BLaER1 treated with 17β-estradiol and CSF1 and Interleukin-3, amounts not matched to agents 10 nM and 100 nM (cell line): ENCODE results near the gene ZNF775.

Source experiments
- H3K27ac ChIP-seq, 11 experiments: shearing (Covaris generic); formaldehyde crosslinking; 2 replicates each; pipeline ENCODE4 v1.8.1; 2022
- H3K27me3 ChIP-seq, 11 experiments: shearing (Covaris generic); formaldehyde crosslinking; 2 replicates each; pipeline ENCODE4 v1.8.1; 2022
- H3K36me3 ChIP-seq, 11 experiments: shearing (Covaris generic); formaldehyde crosslinking; 2 replicates each; pipeline ENCODE4 v1.8.1; 2022
- H3K4me1 ChIP-seq, 10 experiments: shearing (Covaris generic); formaldehyde crosslinking; 2 replicates each; pipeline ENCODE4 v1.8.1; 2022
- H3K4me2 ChIP-seq, 11 experiments: shearing (Covaris generic); formaldehyde crosslinking; 2 replicates each; pipeline ENCODE4 v1.8.1; 2022
- H3K4me3 ChIP-seq, 10 experiments: shearing (Covaris generic); formaldehyde crosslinking; 2 replicates each; pipeline ENCODE4 v1.8.1; 2022
- H3K9ac ChIP-seq, 11 experiments: shearing (Covaris generic); formaldehyde crosslinking; 2 replicates each; pipeline ENCODE4 v1.8.1; 2022
- H3K9me3 ChIP-seq, 11 experiments: shearing (Covaris generic); formaldehyde crosslinking; replicated peaks in 1 of 11; 2 replicates each; pipeline ENCODE4 v1.8.1; 2022
- H4K20me1 ChIP-seq, 11 experiments: shearing (Covaris generic); formaldehyde crosslinking; 2 replicates each; pipeline ENCODE4 v1.8.1; 2022
- Cebpa-rat ChIP-seq, 11 experiments: shearing (Covaris generic); IDR thresholded peaks; 2 replicates each; pipeline ENCODE4 v1.8.1; 2022

Gene ZNF775

DNA sequence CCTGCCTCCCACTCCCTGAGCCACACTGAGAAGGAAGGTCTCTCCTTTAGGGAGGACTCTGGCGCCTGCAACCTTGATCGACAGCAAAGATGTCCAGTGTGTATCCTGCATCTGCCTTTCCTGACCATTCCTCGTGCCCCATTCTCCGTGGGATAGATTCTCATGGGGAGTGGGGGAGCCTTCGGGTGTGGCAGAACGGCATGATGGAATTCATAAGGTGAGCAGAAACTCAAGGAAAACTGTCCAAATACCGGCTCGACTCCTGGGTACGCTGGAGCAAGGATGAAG lies 37.1 kb upstream of the ZNF775 start:
- Histone ChIP-seq H3K9ac (no peak overlapping the region), H3K36me3 (no peaks in the 10 kb centered on the region)

DNA sequence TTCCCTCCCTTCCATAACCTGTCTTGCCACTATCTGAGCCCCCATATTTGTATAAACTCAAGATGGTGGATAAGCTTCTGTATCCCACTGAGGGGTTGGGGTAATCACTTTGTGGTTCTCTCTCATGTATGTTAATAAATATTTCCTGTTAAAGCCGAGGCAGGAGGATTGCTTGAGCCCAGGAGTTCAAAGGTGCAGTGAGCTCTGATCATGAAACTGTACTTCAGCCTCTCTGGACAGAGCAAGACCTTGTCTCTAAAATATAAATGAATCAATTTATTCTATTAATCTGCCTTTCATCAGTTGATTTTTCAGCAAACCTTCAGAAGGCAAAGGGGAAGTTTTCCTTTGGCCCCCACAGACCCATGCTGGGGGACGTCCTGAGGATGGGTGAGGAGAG lies 35.9 kb upstream of the ZNF775 start:
- no peak overlapping the region for H3K27ac ChIP-seq
- H3K4me3 ChIP-seq: no peak overlapping the region
- peaks cover 14 to 35% (median 28%) of the 10 kb centered on the region in 11 experiments for H3K27me3 ChIP-seq
- no peak overlapping the region for H3K9ac ChIP-seq
- TF ChIP-seq Cebpa-rat (IDR thresholded peaks at IDR 0.05): no peak
- H3K36me3 ChIP-seq: no peaks in the 10 kb centered on the region
- peaks cover 35 to 65% (median 56%) of the 10 kb centered on the region in 11 experiments for H3K9me3 ChIP-seq
- no peak overlapping the region for H3K4me2 ChIP-seq
- no peaks in the 10 kb centered on the region; a peak in 2 of 22 replicates for H4K20me1 ChIP-seq
- peaks cover 0 to 6% (median 0%) of the 10 kb centered on the region in 10 experiments; a peak in 1 of 20 replicates for H3K4me1 ChIP-seq

More for the DNA sequence above, 37.1 kb upstream of the ZNF775 start:
- peaks cover 27 to 57% (median 47%) of the 10 kb centered on the region in 11 experiments for H3K9me3 ChIP-seq
- H3K4me1 ChIP-seq: peaks cover 0 to 6% (median 0%) of the 10 kb centered on the region in 10 experiments; a peak in 1 of 20 replicates
- no peaks in the 10 kb centered on the region; a peak in 2 of 22 replicates for H4K20me1 ChIP-seq
- TF ChIP-seq Cebpa-rat (IDR thresholded peaks at IDR 0.05): no peak
- no peak overlapping the region for H3K4me3 ChIP-seq
- H3K27ac ChIP-seq: no peak overlapping the region
- no peak overlapping the region for H3K4me2 ChIP-seq
- peaks cover 14 to 35% (median 28%) of the 10 kb centered on the region in 11 experiments for H3K27me3 ChIP-seq

DNA sequence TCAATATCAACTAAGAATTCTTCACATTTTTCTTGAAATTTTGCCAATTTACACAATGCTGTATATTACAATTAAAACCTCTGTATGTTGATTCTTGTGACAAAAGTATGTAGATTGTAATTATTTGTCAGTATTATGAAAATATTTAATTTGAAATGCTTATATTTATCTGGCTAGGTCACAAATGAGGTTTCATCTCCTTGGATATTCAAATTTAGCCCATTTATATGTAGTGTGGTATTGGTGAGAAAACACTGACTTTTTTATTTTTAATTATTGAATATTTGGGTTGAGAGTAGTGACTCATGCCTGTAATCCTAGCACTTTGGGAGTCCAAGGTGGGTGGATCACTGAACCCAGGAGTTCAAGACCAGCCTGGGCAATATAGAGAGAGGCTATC lies 34.8 kb upstream of the ZNF775 start:
- Histone ChIP-seq H3K9me3 (peaks cover 37 to 67% (median 58%) of the 10 kb centered on the region in 11 experiments), H3K27ac (no peak overlapping the region), H3K9ac (no peak overlapping the region), H3K4me2 (no peak overlapping the region), H4K20me1 (no peaks in the 10 kb centered on the region; a peak in 1 of 22 replicates), H3K4me3 (no peak overlapping the region), H3K4me1 (peaks cover 0 to 6% (median 0%) of the 10 kb centered on the region in 10 experiments; a peak in 1 of 20 replicates), H3K27me3 (peaks cover 14 to 31% (median 25%) of the 10 kb centered on the region in 11 experiments), H3K36me3 (no peaks in the 10 kb centered on the region)
- TF ChIP-seq Cebpa-rat (IDR thresholded peaks at IDR 0.05): no peak

DNA sequence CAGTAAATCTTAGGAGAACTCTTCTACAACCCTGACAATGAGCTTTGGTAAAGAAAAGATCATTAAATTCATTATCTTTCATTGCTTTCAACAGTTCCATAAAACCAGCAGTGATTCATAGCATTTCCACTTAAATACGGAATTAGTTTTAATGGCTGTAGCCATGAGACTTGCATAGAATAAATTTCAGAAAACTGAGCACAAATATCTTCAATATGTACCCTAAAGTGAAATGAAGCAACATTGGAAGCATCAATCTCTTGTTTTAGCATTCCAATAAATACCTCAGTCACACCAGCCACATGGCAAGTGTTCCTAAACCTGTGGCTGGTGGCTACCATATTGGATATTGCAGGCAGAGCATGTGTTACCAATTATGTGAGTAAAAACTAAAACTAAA lies 34.1 kb upstream of the ZNF775 start:
- Histone ChIP-seq H3K27me3 (peaks cover 11 to 24% (median 19%) of the 10 kb centered on the region in 11 experiments), H3K27ac (no peak overlapping the region), H3K4me1 (no peaks in the 10 kb centered on the region), H3K36me3 (no peaks in the 10 kb centered on the region), H4K20me1 (no peaks in the 10 kb centered on the region), H3K9me3 (peaks cover 37 to 67% (median 58%) of the 10 kb centered on the region in 11 experiments), H3K4me2 (no peak overlapping the region), H3K9ac (no peak overlapping the region), H3K4me3 (no peak overlapping the region)
- no peak for TF ChIP-seq Cebpa-rat (IDR thresholded peaks at IDR 0.05)

DNA sequence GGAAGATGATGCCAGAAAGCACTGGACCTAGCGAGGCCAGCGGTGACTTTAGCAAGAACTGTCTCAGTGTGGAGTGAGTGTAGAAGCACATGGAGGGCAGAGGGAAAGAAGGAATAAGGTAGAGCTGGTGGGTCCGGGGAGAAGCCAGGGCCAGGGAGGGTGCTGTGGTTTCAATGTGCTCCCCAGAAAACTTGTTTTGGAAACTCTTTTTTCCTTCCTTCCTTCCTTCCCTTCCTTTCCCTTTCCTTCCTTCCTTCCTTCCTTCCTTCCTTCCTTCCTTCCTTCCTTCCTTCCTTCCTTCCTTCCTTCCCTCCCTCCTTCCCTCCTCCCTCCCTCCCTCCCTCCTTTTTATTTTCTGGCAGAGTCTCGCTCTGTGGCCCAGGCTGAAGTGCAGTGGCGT lies 32.2 kb upstream of the ZNF775 start:
- Histone ChIP-seq H4K20me1 (no peaks in the 10 kb centered on the region), H3K4me1 (peaks cover 0 to 4% (median 0%) of the 10 kb centered on the region in 10 experiments; a peak in 1 of 20 replicates), H3K4me3 (no peak overlapping the region), H3K9ac (no peak overlapping the region), H3K36me3 (no peaks in the 10 kb centered on the region), H3K9me3 (peaks cover 37 to 59% (median 52%) of the 10 kb centered on the region in 11 experiments), H3K4me2 (no peak overlapping the region), H3K27me3 (peaks cover 0 to 7% (median 3%) of the 10 kb centered on the region in 11 experiments; a peak in 7 of 22 replicates), H3K27ac (no peak overlapping the region)
- no peak for TF ChIP-seq Cebpa-rat (IDR thresholded peaks at IDR 0.05)

DNA sequence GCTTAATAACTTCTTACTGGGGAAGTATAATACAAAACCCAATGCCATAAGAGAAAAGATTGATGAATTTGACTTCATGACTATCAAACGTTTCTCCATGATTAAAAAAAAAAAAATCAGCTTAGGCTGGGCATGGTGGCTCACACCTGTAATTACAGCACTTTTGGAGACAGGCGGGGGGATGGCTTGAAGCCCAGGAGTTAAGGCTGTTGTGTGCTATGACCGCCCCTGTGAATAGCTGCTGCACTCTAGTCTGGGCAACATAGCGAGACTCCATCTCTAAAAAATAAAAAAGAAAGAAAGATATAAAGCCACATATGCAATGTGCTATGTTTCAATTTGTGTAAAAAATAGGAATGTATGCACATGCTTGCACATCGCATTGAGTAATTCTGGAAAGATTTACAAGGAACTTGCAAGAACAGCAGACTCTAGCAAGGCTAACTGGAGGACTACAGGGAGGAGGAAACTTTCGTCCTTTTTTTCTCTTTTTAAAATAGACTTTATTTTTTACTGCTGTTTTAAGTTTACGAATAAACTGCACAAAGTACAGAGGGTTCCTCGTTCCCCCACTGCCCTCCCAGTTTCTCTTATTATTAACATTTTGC lies 27.4 kb upstream of the ZNF775 start:
- H3K4me2 ChIP-seq: no peak overlapping the region
- H3K4me3 ChIP-seq: no peak overlapping the region
- H3K27ac ChIP-seq: no peak overlapping the region
- TF ChIP-seq Cebpa-rat (IDR thresholded peaks at IDR 0.05): no peak
- no peaks in the 10 kb centered on the region for H4K20me1 ChIP-seq
- peaks cover 10 to 17% (median 14%) of the 10 kb centered on the region in 11 experiments; a peak in 21 of 22 replicates for H3K9me3 ChIP-seq
- peaks cover 0 to 19% (median 6%) of the 10 kb centered on the region in 10 experiments; a peak in 13 of 20 replicates for H3K4me1 ChIP-seq
- no peaks in the 10 kb centered on the region for H3K36me3 ChIP-seq
- H3K27me3 ChIP-seq: no peaks in the 10 kb centered on the region
- no peak overlapping the region for H3K9ac ChIP-seq

DNA sequence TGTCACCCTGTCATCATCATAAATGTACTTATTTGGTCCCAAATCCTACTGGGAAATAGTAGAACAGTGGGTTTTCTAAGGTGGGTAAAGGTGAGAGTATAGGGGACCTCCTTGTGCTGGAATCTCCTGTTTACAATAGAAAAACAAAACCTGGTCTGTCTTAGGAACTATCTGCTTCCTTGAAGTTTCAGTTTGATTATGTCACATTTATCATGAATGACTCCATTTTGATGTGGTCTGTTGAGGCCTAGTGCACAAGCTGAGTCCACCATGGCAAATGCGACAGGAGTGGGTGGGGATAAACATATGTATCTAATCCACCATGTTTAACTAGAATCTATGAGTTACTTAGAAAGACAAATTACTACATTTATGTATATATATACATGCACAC lies 23.5 kb upstream of the ZNF775 start:
- Histone ChIP-seq H3K9ac (no peak overlapping the region), H3K27ac (no peak overlapping the region), H3K4me2 (0 out of 22 replicates have a peak overlapping the region, but pooled peaks of 2 of the 11 experiments have one; percentile 0 to 6), H3K4me3 (no peak overlapping the region), H4K20me1 (no peaks in the 10 kb centered on the region), H3K9me3 (0 out of 22 replicates have a peak, but pooled peaks cover 0 to 3% (median 0%) of the 10 kb centered on the region in 11 experiments), H3K36me3 (no peaks in the 10 kb centered on the region), H3K27me3 (no peaks in the 10 kb centered on the region), H3K4me1 (peaks cover 4 to 44% (median 27%) of the 10 kb centered on the region in 10 experiments; a peak in 19 of 20 replicates)
- no peak for TF ChIP-seq Cebpa-rat (IDR thresholded peaks at IDR 0.05)

DNA sequence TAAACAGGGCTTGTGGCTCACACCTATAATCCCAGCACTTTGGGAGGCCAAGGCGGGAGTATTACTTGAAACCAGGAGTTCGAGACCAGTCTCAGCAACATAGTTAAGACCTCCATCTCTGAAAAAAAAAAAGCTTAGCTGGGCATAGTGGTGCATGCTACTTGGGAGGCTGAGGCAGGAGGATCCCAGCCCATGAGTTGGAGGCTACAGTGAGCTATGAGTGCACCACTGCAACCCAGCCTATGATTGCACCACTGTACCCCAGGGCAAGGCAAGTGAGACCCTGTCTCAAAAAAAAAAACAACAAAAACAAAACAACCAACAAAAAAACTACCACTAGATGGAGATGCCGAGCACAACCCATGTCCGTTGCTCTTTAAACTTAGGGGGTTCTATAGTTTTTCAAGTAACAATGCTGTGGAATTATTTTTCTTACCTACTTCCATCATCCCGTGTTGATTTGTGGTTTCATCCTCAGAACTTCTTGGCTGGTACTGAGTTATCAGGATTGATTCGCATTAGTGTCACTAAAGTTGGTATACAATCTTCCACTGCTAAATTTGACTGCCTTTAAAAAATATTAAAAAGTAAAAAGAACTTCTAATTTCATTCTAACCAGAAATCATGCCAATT lies 22.7 kb upstream of the ZNF775 start:
- H3K9ac ChIP-seq: no peak overlapping the region; a peak in 1 of 22 replicates
- H3K27ac ChIP-seq: peak overlapping the region in 2 of 11 experiments; percentile 4 to 6; a peak in 2 of 22 replicates
- H3K9me3 ChIP-seq: 0 out of 22 replicates have a peak, but pooled peaks cover 0 to 3% (median 0%) of the 10 kb centered on the region in 11 experiments
- TF ChIP-seq Cebpa-rat (IDR thresholded peaks at IDR 0.05): 0 out of 22 replicates have a peak, but pooled peaks of 1 of the 11 experiments have one; percentile 31
- no peaks in the 10 kb centered on the region for H4K20me1 ChIP-seq
- no peak overlapping the region for H3K4me3 ChIP-seq
- H3K36me3 ChIP-seq: no peaks in the 10 kb centered on the region
- no peaks in the 10 kb centered on the region for H3K27me3 ChIP-seq
- peak overlapping the region in 3 of 11 experiments; percentile 1 to 15 (median 11); a peak in 3 of 22 replicates for H3K4me2 ChIP-seq
- peaks cover 4 to 44% (median 27%) of the 10 kb centered on the region in 10 experiments; a peak in 19 of 20 replicates for H3K4me1 ChIP-seq

DNA sequence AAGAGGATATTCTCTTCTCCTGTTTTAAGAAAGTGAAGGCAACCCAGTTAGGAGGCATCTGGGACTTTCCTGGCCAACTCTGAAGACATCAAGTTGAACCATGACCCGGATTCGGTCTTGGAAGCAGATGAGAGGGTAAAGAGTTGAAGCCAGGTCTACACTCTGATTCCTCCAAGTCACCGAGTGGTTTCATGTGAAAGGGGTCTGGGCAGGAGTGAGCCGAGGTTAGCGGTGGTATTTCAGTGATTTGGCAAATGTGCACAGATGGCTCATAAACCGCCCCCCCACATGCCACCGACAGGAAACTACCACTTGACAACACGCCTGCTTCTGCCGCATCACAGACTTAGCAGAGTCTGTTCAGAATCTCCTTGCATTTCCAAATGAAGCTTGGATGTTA lies 21.9 kb upstream of the ZNF775 start:
- H3K9ac ChIP-seq: peak overlapping the region in 2 of 11 experiments; percentile 24 to 38; a peak in 3 of 22 replicates
- H3K4me2 ChIP-seq: peak overlapping the region; percentile 22 to 70 (median 60); a peak in 21 of 22 replicates

More for the DNA sequence above, 21.9 kb upstream of the ZNF775 start:
- Histone ChIP-seq H3K27ac (peak overlapping the region in 4 of 11 experiments; percentile 46 to 57 (median 50); a peak in 7 of 22 replicates), H3K4me3 (no peak overlapping the region), H3K4me1 (peaks cover 0 to 47% (median 29%) of the 10 kb centered on the region in 10 experiments; a peak in 18 of 20 replicates), H3K36me3 (no peaks in the 10 kb centered on the region), H4K20me1 (no peaks in the 10 kb centered on the region), H3K27me3 (no peaks in the 10 kb centered on the region), H3K9me3 (0 out of 22 replicates have a peak, but pooled peaks cover 0 to 3% (median 0%) of the 10 kb centered on the region in 11 experiments)
- no peak for TF ChIP-seq Cebpa-rat (IDR thresholded peaks at IDR 0.05)
